ENCODE data around the gene KIF1A.

Gene KIF1A

GRCh38 chr2:240836781-240837467, 16.9 kb upstream of the KIF1A start:
- Histone ChIP-seq H3K27me3 (ENCODE audit: insufficient read depth, poor library complexity, severe bottlenecking) (peaks cover 3% of the 10 kb centered on the region), H3K4me3 (replicated peaks; ENCODE audit: insufficient read depth, low read length) (no peak overlapping the region), H3K27ac (replicated peaks) (no peak overlapping the region)
- no peak for TF ChIP-seq CTCF (IDR thresholded peaks at IDR 0.05; ENCODE audit: insufficient read depth, low read length)
- TF ChIP-seq REST (IDR thresholded peaks at IDR 0.05; ENCODE audit: insufficient replicate concordance, low read depth): no peak
- no peak for DNase-seq (ENCODE audit: low read depth in 1 of 2, low spot score in 1 of 2)

- H3K27me3 ChIP-seq (ENCODE audit: insufficient read depth, poor library complexity, severe bottlenecking): peaks cover 14% of the 10 kb centered on the region
- TF ChIP-seq GABPA (IDR thresholded peaks at IDR 0.05; ENCODE audit: low read depth): no peak
- no peak for TF ChIP-seq SPI1 (IDR thresholded peaks at IDR 0.05; ENCODE audit: borderline replicate concordance, low read depth)
- no peak for TF ChIP-seq POLR2AphosphoS5 (IDR thresholded peaks at IDR 0.05; ENCODE audit: low read depth)
- no peak for TF ChIP-seq CTCF (IDR thresholded peaks at IDR 0.05; ENCODE audit: insufficient read depth, low read length)
- no peak for TF ChIP-seq REST (IDR thresholded peaks at IDR 0.05; ENCODE audit: insufficient replicate concordance, low read depth)
- no peak overlapping the region for H3K27ac ChIP-seq (replicated peaks)
- no peak for DNase-seq (ENCODE audit: low read depth in 1 of 2, low spot score in 1 of 2)
- no peak overlapping the region for H3K4me3 ChIP-seq (replicated peaks; ENCODE audit: insufficient read depth, low read length)
Measured at GRCh38 chr2:240835528-240835927, 15.5 kb upstream of the KIF1A start.

- peaks cover 14% of the 10 kb centered on the region for H3K27me3 ChIP-seq (ENCODE audit: insufficient read depth, poor library complexity, severe bottlenecking)
- DNase-seq (ENCODE audit: low read depth in 1 of 2, low spot score in 1 of 2): no peak
- TF ChIP-seq POLR2AphosphoS5 (IDR thresholded peaks at IDR 0.05; ENCODE audit: low read depth): no peak
- no peak for TF ChIP-seq SPI1 (IDR thresholded peaks at IDR 0.05; ENCODE audit: borderline replicate concordance, low read depth)
- TF ChIP-seq REST (IDR thresholded peaks at IDR 0.05; ENCODE audit: insufficient replicate concordance, low read depth): no peak
- TF ChIP-seq CTCF (IDR thresholded peaks at IDR 0.05; ENCODE audit: insufficient read depth, low read length): no peak
- no peak for TF ChIP-seq GABPA (IDR thresholded peaks at IDR 0.05; ENCODE audit: low read depth)
- no peak overlapping the region for H3K27ac ChIP-seq (replicated peaks)
- no peak overlapping the region for H3K4me3 ChIP-seq (replicated peaks; ENCODE audit: insufficient read depth, low read length)
Measured at GRCh38 chr2:240834377-240834975, 14.5 kb upstream of the KIF1A start.

Data from HL-60 (cell line).